ENCODE measurements around the gene NUDT16L1.

Gene NUDT16L1

GRCh38 chr16:4664538-4665418 lies 28.6 kb upstream of the NUDT16L1 start:
- no peak overlapping the region for H3K4me3 ChIP-seq (ENCODE audit: low read depth, low read length)
- no peak for TF ChIP-seq CTCF (IDR thresholded peaks at IDR 0.05; ENCODE audit: low read depth, low read length, missing control alignments)
- no peak for DNase-seq (ENCODE audit: low read depth)

- DNase-seq (ENCODE audit: low read depth) = no peak
- no peak for TF ChIP-seq CTCF (IDR thresholded peaks at IDR 0.05; ENCODE audit: low read depth, low read length, missing control alignments)
- no peak overlapping the region for H3K4me3 ChIP-seq (ENCODE audit: low read depth, low read length)
These were observed 26.7 kb upstream of the NUDT16L1 start for GRCh38 chr16:4666537-4667202.

- DNase-seq (ENCODE audit: low read depth) = no peak
- no peak for TF ChIP-seq CTCF (IDR thresholded peaks at IDR 0.05; ENCODE audit: low read depth, low read length, missing control alignments)
These were observed 26.0 kb upstream of the NUDT16L1 start for GRCh38 chr16:4667203-4667963.

GRCh38 chr16:4668313-4668960 lies 24.9 kb upstream of the NUDT16L1 start:
- no peak for DNase-seq (ENCODE audit: low read depth)
- TF ChIP-seq CTCF (IDR thresholded peaks at IDR 0.05; ENCODE audit: low read depth, low read length, missing control alignments) = no peak

More at GRCh38 chr16:4667203-4667963, 26.0 kb upstream of the NUDT16L1 start:
- H3K4me3 ChIP-seq (ENCODE audit: low read depth, low read length) = no peak overlapping the region

GRCh38 chr16:4673387-4674046 lies 19.8 kb upstream of the NUDT16L1 start:
- no peak for TF ChIP-seq CTCF (IDR thresholded peaks at IDR 0.05; ENCODE audit: low read depth, low read length, missing control alignments)
- DNase-seq (ENCODE audit: low read depth) = no peak
- H3K4me3 ChIP-seq (ENCODE audit: low read depth, low read length) = no peak overlapping the region

More at GRCh38 chr16:4668313-4668960, 24.9 kb upstream of the NUDT16L1 start:
- H3K4me3 ChIP-seq (ENCODE audit: low read depth, low read length) = no peak overlapping the region

GRCh38 chr16:4674926-4675530 lies 18.3 kb upstream of the NUDT16L1 start:
- no peak overlapping the region for H3K4me3 ChIP-seq (ENCODE audit: low read depth, low read length)
- no peak for TF ChIP-seq CTCF (IDR thresholded peaks at IDR 0.05; ENCODE audit: low read depth, low read length, missing control alignments)
- no peak for DNase-seq (ENCODE audit: low read depth)

Measured in GM12864 (cell line).